ENCODE data around the gene DNAH17. TPM values are rescaled to one million over a fixed set of nuclear protein-coding genes. Genes with fewer than 3 reads are reported as not detected.

The DNAH17 gene
- total RNA-seq, 3 donors from 2014 or later (not counting 1 experiment from before 2014, with no cell fraction given), result 0.16 to 0.25 (median 0.24) TPM

- Histone ChIP-seq H3K27me3 (ENCODE audit: control insufficient read depth, insufficient read depth, low read length) (no peaks in the 10 kb centered on the region), H3K4me3 (ENCODE audit: low read length) (no peak overlapping the region), H3K9me3 (ENCODE audit: control insufficient read depth, insufficient read depth, low read length) (no peaks in the 10 kb centered on the region), H3K4me1 (ENCODE audit: control insufficient read depth, insufficient read depth, low read length) (no peaks in the 10 kb centered on the region), H3K36me3 (ENCODE audit: control insufficient read depth, insufficient read depth, low read length) (no peaks in the 10 kb centered on the region), H3K27ac (ENCODE audit: low read length) (no peak overlapping the region)
- 97% methylated on average over 2 of the region's 4 CpGs for WGBS (ENCODE audit: insufficient coverage)
- no peak for DNase-seq
- TF ChIP-seq, protein P1, sequence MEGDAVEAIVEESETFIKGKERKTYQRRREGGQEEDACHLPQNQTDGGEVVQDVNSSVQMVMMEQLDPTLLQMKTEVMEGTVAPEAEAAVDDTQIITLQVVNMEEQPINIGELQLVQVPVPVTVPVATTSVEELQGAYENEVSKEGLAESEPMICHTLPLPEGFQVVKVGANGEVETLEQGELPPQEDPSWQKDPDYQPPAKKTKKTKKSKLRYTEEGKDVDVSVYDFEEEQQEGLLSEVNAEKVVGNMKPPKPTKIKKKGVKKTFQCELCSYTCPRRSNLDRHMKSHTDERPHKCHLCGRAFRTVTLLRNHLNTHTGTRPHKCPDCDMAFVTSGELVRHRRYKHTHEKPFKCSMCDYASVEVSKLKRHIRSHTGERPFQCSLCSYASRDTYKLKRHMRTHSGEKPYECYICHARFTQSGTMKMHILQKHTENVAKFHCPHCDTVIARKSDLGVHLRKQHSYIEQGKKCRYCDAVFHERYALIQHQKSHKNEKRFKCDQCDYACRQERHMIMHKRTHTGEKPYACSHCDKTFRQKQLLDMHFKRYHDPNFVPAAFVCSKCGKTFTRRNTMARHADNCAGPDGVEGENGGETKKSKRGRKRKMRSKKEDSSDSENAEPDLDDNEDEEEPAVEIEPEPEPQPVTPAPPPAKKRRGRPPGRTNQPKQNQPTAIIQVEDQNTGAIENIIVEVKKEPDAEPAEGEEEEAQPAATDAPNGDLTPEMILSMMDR (IDR thresholded peaks at IDR 0.05), result no peak
- Mint-ChIP-seq H3K27me3 (ENCODE audit: low read depth in 2 of 2) (peaks cover 4 to 12% of the 10 kb centered on the region in 2 donors), H3K27ac (no peak overlapping the region), H3K9me3 (no peaks in the 10 kb centered on the region), H3K4me1 (no peaks in the 10 kb centered on the region), H3K36me3 (no peaks in the 10 kb centered on the region), H3K4me3 (no peak overlapping the region)
- intact Hi-C loops (cut with micrococcal nuclease), result no loop called here
- ATAC-seq, result no peak
Measured at GRCh38 chr17:78515480-78515879, 61.7 kb downstream of the DNAH17 start.

DNA sequence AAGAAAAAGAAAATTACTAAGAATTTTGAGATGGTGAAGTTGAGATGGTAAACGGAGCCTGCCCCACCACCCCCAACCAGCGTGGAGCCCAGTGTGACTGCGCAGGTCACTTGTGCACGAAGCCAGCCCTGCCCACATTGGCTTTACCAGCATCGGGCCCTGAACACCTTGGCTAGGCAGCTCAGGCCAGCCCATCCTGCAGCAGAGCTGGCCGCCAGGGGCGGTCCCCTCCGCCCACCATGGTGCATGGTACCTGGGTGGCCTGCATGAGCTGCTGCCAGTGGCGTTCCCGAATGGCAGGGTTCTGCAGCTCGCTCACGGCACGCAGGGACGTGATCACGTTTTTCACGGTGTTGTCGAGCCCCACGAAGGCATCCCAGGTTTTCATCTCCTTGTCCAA is 62.7 kb downstream of the DNAH17 start:
- WGBS (ENCODE audit: insufficient coverage), result 94% methylated on average over 17 of the region's 18 CpGs
- Mint-ChIP-seq H3K9me3 (no peaks in the 10 kb centered on the region), H3K27ac (no peak overlapping the region), H3K4me1 (no peaks in the 10 kb centered on the region), H3K36me3 (no peaks in the 10 kb centered on the region), H3K4me3 (no peak overlapping the region), H3K27me3 (ENCODE audit: low read depth in 2 of 2) (peaks cover 4 to 12% of the 10 kb centered on the region in 2 donors)
- H3K9me3 ChIP-seq (ENCODE audit: control insufficient read depth, insufficient read depth, low read length), result no peaks in the 10 kb centered on the region
- H3K4me3 ChIP-seq (ENCODE audit: low read length), result no peak overlapping the region
- ATAC-seq, result no peak
- no peak overlapping the region for H3K27ac ChIP-seq (ENCODE audit: low read length)
- no peaks in the 10 kb centered on the region for H3K36me3 ChIP-seq (ENCODE audit: control insufficient read depth, insufficient read depth, low read length)
- intact Hi-C loops (cut with micrococcal nuclease), result no loop called here
- H3K4me1 ChIP-seq (ENCODE audit: control insufficient read depth, insufficient read depth, low read length), result no peaks in the 10 kb centered on the region
- TF ChIP-seq, protein P1 (IDR thresholded peaks at IDR 0.05), result no peak
- H3K27me3 ChIP-seq (ENCODE audit: control insufficient read depth, insufficient read depth, low read length), result no peaks in the 10 kb centered on the region
- no peak for DNase-seq

DNA sequence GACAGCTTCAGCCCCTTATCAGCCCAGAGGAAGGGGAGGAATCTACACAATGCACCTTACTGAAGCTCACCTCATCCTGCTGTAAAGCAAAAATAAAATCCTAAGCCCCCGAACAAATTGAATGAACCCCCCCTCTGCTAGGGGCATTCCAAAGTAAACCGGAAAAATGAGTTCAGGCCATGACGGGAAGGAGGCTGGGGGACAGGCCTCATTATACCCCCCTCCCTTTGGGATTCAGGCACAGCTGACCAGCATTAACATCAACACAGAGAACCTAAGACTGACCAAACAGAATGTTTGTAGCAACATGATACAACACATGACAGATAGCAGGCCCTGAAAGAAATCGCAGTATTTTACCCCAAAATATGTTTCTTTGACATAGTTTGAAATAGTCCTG is 64.2 kb downstream of the DNAH17 start:
- no peak for DNase-seq
- Mint-ChIP-seq H3K9me3 (no peaks in the 10 kb centered on the region), H3K4me1 (no peaks in the 10 kb centered on the region), H3K4me3 (no peak overlapping the region), H3K36me3 (no peaks in the 10 kb centered on the region), H3K27me3 (ENCODE audit: low read depth in 2 of 2) (peaks cover 4 to 7% of the 10 kb centered on the region in 2 donors), H3K27ac (no peak overlapping the region)
- ATAC-seq, result no peak
- 79% methylated on average over 4 of the region's 4 CpGs for WGBS (ENCODE audit: insufficient coverage)
- Histone ChIP-seq H3K4me1 (ENCODE audit: control insufficient read depth, insufficient read depth, low read length) (no peaks in the 10 kb centered on the region), H3K4me3 (ENCODE audit: low read length) (no peak overlapping the region), H3K36me3 (ENCODE audit: control insufficient read depth, insufficient read depth, low read length) (no peaks in the 10 kb centered on the region), H3K27ac (ENCODE audit: low read length) (no peak overlapping the region), H3K27me3 (ENCODE audit: control insufficient read depth, insufficient read depth, low read length) (no peaks in the 10 kb centered on the region), H3K9me3 (ENCODE audit: control insufficient read depth, insufficient read depth, low read length) (no peaks in the 10 kb centered on the region)
- intact Hi-C loops (cut with micrococcal nuclease), result no loop called here
- TF ChIP-seq, protein P1 (IDR thresholded peaks at IDR 0.05), result no peak
